HG03097 (cell line): ENCODE results near the gene HMCN2.

Experiments used
- ATAC-seq: cut with Tn5 transposase; IDR thresholded peaks from one replicate; pipeline ENCODE4 v1.9.1; 2021; ENCODE audit not compliant: unreplicated experiment, low FRiP score

Gene HMCN2

DNA sequence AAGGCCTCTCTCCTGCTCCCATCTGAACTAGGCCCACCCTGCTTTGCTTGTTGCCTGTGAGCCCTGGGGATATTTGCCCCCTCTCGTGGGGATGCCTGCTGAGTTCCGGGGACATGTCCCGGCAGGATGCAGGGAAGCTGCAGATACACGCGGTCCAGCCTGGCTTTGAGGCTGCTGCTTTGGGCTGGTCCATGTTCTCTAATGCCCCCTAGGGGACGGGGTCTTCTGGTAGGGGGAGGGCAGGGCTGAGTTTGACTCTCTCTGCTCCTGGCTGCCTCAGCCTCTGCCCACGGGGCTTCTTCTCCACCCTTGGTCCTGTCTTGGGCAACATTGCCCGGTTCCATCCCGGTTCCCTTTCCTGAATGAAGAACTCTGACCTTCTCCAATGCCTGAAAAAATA is 94.3 kb downstream of the HMCN2 start:
- no peak for ATAC-seq

GRCh38 chr9:130360672-130361071 is 95.1 kb downstream of the HMCN2 start:
- no peak for ATAC-seq

DNA sequence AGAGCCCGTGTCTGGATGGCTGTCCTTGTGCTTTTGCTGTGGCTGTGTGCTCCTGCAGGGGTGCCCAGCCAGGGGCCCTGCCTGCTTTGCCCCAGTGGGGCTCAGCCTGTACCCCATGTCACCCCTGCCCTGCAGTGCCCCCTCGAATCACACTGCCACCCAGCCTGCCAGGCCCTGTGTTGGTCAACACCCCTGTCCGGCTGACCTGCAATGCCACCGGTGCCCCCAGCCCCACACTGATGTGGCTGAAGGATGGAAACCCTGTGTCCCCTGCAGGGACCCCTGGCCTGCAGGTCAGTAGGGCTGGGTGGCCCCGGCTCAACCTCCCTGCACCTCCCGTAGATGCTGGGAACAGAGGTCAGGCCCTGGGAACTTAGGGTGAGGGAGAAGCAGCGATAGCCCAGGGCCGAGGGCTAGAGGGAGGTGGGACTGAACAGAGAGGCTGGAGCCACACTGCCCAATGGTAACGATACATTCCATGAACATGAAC is 96.4 kb downstream of the HMCN2 start:
- no peak for ATAC-seq

DNA sequence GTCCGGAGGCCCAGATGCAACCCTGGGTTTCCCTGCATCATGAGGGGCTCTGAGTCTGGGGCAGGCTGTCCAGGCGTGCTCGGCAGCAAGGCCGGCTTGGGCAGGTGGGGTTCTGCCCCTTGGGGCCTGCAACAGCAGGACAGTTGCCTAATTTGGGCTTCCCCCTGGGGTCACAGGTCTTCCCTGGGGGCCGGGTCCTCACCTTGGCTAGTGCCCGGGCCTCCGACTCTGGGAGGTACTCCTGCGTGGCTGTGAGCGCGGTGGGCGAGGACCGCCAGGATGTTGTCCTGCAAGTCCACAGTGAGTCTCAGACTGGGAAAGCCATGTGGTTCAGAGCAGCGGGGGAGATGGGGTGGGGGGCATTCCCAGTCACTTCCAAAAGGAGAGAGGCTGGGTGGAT is 97.1 kb downstream of the HMCN2 start:
- ATAC-seq: no peak

DNA sequence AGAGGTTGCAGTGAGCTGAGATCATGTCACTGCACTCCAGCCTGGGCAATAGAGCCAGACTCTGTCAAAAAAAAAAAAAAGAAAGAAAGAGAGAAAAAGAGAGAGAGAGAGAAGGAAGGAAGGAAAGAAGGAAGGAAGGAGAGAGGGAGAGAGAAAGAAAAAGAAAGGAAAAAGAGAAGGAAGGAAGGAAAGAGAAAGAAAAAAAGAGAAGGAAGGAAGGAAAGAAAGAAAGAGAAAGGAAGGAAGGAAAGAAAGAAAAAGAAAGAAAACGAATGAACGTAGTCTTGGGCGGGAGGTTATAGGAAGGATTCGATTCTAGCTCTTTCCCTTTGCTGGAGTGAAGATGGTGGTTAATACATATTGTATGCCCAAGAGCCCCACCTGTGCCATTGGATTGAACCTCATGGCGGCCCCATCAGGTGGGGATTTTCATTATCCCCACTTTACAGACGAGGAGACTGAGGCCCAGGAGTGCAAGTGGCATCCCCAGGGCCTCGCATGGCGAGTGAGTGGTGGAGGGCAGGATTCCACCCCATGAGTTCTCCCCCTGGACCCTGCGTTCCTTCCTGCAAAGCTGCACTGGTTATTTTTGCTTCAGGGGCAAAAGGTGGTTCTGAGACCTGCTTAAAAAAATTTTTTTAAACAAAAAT is 98.3 kb downstream of the HMCN2 start:
- no peak for ATAC-seq

DNA sequence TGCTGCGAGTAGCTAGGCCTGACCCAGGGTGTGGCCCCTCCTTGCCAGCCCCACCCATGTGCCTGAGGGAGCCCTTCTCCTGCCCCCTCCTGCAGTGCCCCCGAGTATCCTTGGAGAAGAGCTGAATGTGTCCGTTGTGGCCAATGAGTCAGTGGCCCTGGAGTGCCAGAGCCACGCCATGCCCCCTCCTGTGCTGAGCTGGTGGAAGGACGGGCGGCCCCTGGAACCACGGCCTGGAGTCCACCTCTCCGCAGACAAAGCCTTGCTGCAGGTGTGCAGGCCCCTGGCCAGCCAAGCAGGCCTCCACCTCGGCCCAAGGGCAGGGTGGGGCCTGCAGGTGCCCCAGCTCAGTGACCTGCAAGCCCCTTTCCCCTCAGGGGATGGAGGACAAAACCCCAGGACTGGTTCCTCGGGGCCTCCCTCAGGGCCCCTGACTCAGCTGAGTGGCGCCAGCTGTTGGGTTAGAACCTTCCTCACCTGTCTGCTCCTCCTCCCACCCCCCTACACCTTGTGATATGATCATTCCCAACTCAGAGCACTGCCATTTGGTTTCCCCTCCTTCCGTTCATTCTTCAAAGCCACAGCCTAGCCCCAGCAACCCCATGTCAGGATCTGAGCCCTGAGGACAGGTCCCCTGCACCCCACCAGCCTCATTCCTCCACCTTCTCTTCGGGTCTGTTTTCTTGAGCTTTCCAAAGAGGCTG is 99.2 kb downstream of the HMCN2 start:
- ATAC-seq: no peak

- no peak for ATAC-seq
Observed at GRCh38 chr9:130365323-130365721, 99.8 kb downstream of the HMCN2 start.

DNA sequence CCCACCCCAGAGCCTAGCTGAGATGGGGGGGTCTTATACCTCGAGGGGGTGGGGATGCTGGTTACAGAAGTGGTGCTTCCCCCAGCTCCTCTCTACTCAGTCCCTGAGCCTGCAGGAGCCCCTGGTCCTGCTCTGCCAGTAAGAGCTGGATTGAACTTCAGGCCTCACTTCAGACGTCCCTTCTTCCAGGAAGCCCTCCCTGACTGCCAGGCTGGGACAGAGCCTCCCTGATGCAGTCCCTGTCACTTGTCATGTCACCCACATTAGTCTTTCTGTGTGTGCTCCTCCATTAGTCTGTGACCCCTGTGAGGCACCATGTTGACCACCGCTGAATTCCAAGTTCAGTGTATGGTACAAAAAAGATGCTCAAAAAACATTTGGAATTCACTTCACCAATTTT is 100.5 kb downstream of the HMCN2 start:
- ATAC-seq: no peak

- no peak for ATAC-seq
Observed at GRCh38 chr9:130366888-130367550, 101.5 kb downstream of the HMCN2 start.

GRCh38 chr9:130368631-130369103 is 103.1 kb downstream of the HMCN2 start:
- no peak for ATAC-seq

DNA sequence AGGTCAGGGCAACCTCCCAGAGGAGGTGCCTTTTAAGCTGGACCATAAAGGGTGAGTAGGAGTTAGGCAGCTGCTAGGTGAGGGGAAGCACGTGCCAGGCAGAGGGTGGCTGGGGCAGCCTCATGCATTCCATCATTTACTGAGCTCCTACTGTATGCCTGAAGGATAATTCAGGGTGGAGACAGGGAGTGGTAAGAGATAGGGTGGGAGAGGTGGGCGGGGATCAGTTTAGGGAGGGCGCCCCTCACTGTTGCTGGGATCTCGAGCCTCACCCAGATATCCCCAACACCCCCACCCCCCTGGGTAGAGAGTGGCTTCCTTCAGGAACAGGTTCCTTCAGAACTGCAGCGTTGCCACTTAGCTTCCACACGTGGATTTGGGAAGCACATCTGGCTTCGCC is 104.7 kb downstream of the HMCN2 start:
- no peak for ATAC-seq

DNA sequence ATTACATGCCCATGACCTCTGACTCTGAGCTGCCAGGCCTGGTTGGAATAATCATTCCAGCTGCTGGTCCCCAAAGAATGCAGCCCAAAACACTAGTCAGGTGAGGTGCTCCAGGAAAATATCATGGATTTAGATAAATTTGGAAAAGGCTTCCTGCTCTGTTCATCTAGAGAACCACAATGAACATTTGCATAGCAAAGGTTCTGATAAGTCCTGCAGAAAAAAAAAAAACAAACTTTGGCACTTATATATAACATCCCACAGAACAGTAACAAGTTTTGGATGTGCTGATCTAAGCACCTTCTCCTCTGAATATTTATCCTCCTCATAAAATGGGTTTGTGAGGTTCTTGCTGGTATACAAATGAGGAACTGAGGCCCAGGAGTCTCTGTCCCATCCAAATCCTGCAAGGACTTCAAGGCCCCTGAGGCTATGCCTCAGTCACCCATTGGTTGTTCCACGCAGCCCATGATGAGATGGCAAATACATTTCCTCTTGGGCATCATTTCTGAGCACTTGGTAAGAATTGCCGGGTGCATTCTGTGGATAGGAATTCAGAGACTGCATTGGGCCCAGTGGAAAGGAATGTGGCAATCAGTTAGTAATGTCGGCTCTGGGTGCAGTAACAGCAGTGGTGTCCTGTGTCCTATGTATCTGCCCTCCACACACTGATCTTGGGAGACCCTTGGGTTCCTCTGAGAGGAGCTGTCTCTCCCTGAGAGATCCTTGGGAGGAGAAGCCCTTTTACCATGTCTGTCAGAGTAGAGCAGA is 105.8 kb downstream of the HMCN2 start:
- ATAC-seq: no peak

DNA sequence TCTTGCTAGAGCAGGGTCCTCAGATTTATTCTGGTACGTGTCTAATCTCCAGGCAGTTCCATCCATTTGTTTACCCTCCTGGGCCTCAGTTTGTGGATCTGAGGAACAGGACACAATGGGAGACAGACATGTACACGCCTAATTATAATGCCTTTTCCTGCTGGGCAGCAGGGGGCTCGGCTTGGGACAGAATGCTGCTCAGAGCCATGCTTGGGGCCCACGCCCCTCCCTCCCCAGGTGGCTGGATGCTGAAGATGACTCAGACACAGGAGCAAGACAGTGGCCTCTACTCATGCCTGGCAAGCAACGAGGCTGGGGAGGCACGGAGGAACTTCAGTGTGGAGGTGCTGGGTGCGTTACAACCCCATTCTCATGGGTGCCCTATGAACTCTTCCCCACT is 106.5 kb downstream of the HMCN2 start:
- ATAC-seq: no peak

- no peak for ATAC-seq
Observed at GRCh38 chr9:130373679-130374325, 108.2 kb downstream of the HMCN2 start.

DNA sequence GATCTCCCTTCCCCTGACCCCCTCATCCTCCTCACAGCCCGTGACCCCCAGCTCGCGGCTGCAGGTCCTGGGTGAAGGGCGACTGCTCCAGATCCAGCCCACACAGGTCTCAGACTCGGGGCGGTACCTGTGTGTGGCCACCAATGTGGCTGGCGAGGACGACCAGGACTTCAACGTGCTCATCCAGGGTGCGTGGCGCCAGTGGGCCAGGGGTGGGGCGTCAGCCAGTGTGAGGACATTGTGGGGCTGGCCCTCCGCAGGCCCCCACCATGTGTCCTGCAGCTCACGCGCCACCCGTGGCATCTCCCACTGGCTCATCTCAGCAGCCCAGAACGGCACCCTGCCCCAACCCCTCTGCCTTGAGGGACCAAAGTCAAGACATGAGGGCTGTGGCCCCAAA is 112.1 kb downstream of the HMCN2 start:
- ATAC-seq: no peak

- no peak for ATAC-seq
Observed at GRCh38 chr9:130378875-130379648, 113.5 kb downstream of the HMCN2 start.

GRCh38 chr9:130379649-130379970 is 114.0 kb downstream of the HMCN2 start:
- no peak for ATAC-seq

- no peak for ATAC-seq
Observed at GRCh38 chr9:130380920-130381469, 115.4 kb downstream of the HMCN2 start.

DNA sequence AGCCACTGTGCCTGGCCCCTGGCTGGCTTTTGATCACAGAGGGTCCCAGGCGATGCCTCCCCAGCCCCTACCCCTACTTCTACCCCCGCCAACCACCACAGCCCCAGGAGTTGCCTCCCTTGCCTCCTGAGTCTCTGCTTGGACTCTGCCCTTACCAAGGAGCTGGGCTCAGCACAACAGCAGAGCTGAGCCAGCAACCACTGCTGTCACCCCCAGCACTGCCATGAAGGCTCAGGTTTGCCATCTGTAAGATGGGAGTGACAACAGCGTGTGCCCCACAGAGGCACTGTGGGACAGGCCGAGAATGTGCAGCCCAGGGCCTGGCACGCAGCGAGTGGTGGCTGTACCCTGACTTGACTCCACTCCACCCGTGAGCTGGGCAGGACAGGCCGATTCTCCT is 116.1 kb downstream of the HMCN2 start:
- ATAC-seq: no peak

DNA sequence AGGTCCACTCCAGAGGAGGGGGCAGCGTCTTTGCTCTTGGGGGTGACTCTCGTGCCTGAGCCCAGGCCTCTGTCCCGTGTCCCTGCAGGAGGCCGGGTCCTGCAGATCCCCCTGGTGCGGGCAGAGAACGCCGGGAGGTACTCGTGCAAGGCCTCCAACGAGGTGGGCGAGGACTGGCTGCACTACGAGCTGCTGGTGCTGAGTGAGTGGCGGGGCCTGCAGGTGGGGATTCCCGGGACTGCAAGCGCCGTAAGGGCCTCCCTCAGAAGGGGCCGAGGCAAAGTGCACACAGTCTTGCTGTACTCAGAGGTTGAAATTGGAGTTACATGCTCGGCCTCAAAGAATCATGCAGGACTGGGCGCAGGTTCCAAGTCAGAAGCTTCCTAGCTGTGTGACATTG is 116.5 kb downstream of the HMCN2 start:
- ATAC-seq: no peak
